Activated B cell treated with CpG ODN at 0.5 μM for 24 hours (primary cell): Measurements from ENCODE around the gene PDE4B. TPM values are rescaled to one million over a fixed set of nuclear protein-coding genes. Genes with fewer than 3 reads are reported as not detected.

Experiments used
- ATAC-seq: fragments of 200-7000 bp; cut with Tn5 transposase; one replicate; pipeline ENCODE4 v1.10.0; 2021; ENCODE audit warnings: low read depth, mild to moderate bottlenecking, moderate library complexity
- CTCF ChIA-PET: fragments of 350-600 bp; sonication (Branson Sonifier 250); formaldehyde crosslinking; loops from one replicate; lab custom pipeline; 2021; ENCODE audit warnings: antibody characterized with exemption; lab: Charles Lee
- POLR2A ChIA-PET: fragments of 350-600 bp; sonication (Branson Sonifier 250); formaldehyde crosslinking; loops from one replicate; lab custom pipeline; 2021; ENCODE audit warnings: antibody characterized with exemption; lab: Charles Lee
- DNase-seq: peaks from one replicate; pipeline ENCODE4 v3.0.0; 2022
- H3K27ac Mint-ChIP-seq: one replicate; pipeline ENCODE4 v1.8.0; 2020; ENCODE audit warnings: mixed read lengths
- H3K27me3 Mint-ChIP-seq: one replicate; pipeline ENCODE4 v1.8.0; 2021; ENCODE audit warnings: mixed read lengths
- H3K36me3 Mint-ChIP-seq: one replicate; pipeline ENCODE4 v1.8.0; 2021; ENCODE audit warnings: low read depth, mixed read lengths
- H3K4me1 Mint-ChIP-seq: one replicate; pipeline ENCODE4 v1.8.0; 2021; ENCODE audit warnings: mixed read lengths
- H3K4me3 Mint-ChIP-seq: one replicate; pipeline ENCODE4 v1.8.0; 2020; ENCODE audit warnings: mild to moderate bottlenecking, mixed read lengths
- H3K9me3 Mint-ChIP-seq: one replicate; pipeline ENCODE4 v1.8.0; 2020; ENCODE audit warnings: mixed read lengths
- CTCF ChIP-seq: fragments of 200-600 bp; IDR thresholded peaks from one replicate; pipeline ENCODE4 v1.8.0; 2022; ENCODE audit warnings: antibody characterized with exemption, mild to moderate bottlenecking
- intact Hi-C: fragments of 100-400 bp; cut with micrococcal nuclease; formaldehyde crosslinking; loops from one replicate; pipeline ENCODE4 v1.15.1; 2024
- total RNA-seq: library from RNA; stranded (reverse); gene quantifications from 2 replicates; pipeline ENCODE4 v1.2.3, GENCODE V29; 2022

The PDE4B gene
- total RNA-seq, 1 donor from 2014 or later, result 84.1 TPM

- POLR2A ChIA-PET, result interaction anchor here (0.5 to 1.5 kb wide), 4 partner anchors 10 to 114 kb away, joined by 3 to 12 read pairs (median 3); no protein-coding TSS in a partner anchor
- no peak overlapping the region for H3K4me3 Mint-ChIP-seq
- ATAC-seq, result no peak
- no peaks in the 10 kb centered on the region for H3K27me3 Mint-ChIP-seq
- H3K27ac Mint-ChIP-seq, result peak overlapping the region; percentile 43
- H3K4me1 Mint-ChIP-seq, result peaks cover 89% of the 10 kb centered on the region
- H3K9me3 Mint-ChIP-seq, result no peaks in the 10 kb centered on the region
- no peak for TF ChIP-seq CTCF
- peaks cover 86% of the 10 kb centered on the region for H3K36me3 Mint-ChIP-seq
- CTCF ChIA-PET, result interaction anchor here (1.6 to 2.6 kb wide), 2 partner anchors 45 to 115 kb away, joined by 3 to 8 read pairs; no protein-coding TSS in a partner anchor
- intact Hi-C loops, result no loop called here
- DNase-seq, result no peak
Measured at GRCh38 chr1:66357478-66358197, 564.9 kb downstream of the PDE4B start.

- ATAC-seq, result no peak
- TF ChIP-seq CTCF, result no peak
- H3K4me3 Mint-ChIP-seq, result peak overlapping the region; percentile 57
- no peaks in the 10 kb centered on the region for H3K27me3 Mint-ChIP-seq
- ChIA-PET POLR2A (interaction anchor here (1.4 to 2.0 kb wide), 3 partner anchors 8 to 87 kb away, joined by 4 to 10 read pairs (median 6); no protein-coding TSS in a partner anchor), CTCF (interaction anchor here (1.5 to 6.3 kb wide), 3 partner anchors 43 to 111 kb away, joined by 3 to 55 read pairs (median 10); no protein-coding TSS in a partner anchor)
- intact Hi-C loops, result no loop called here
- H3K27ac Mint-ChIP-seq, result peak overlapping the region; percentile 85
- H3K36me3 Mint-ChIP-seq, result peaks cover 90% of the 10 kb centered on the region
- H3K4me1 Mint-ChIP-seq, result peaks cover 83% of the 10 kb centered on the region
- DNase-seq, result no peak
- no peaks in the 10 kb centered on the region for H3K9me3 Mint-ChIP-seq
Measured at GRCh38 chr1:66359269-66359668, 566.6 kb downstream of the PDE4B start.

GRCh38 chr1:66359815-66360214, 567.1 kb downstream of the PDE4B start:
- DNase-seq, result no peak
- POLR2A ChIA-PET, result interaction anchor here (0.6 to 2.0 kb wide), 9 partner anchors 9 to 367 kb away, joined by 3 to 10 read pairs (median 4); no protein-coding TSS in a partner anchor
- intact Hi-C loops, result loop anchor here (1.0 to 5.0 kb wide), 5 partner anchors 15 to 403 kb away; no protein-coding TSS in a partner anchor
- ATAC-seq, result no peak
- no peaks in the 10 kb centered on the region for H3K9me3 Mint-ChIP-seq
- H3K27ac Mint-ChIP-seq, result peak overlapping the region; percentile 77
- H3K4me1 Mint-ChIP-seq, result peaks cover 83% of the 10 kb centered on the region
- no peaks in the 10 kb centered on the region for H3K27me3 Mint-ChIP-seq
- CTCF ChIA-PET, result interaction anchor here (0.8 to 6.3 kb wide), 8 partner anchors 8 to 112 kb away, joined by 3 to 55 read pairs (median 6); no protein-coding TSS in a partner anchor
- peaks cover 90% of the 10 kb centered on the region for H3K36me3 Mint-ChIP-seq
- no peak for TF ChIP-seq CTCF
- no peak overlapping the region for H3K4me3 Mint-ChIP-seq

GRCh38 chr1:66360285-66360724, 567.6 kb downstream of the PDE4B start:
- Mint-ChIP-seq H3K9me3 (no peaks in the 10 kb centered on the region), H3K4me3 (no peak overlapping the region), H3K36me3 (peaks cover 91% of the 10 kb centered on the region), H3K27ac (peak overlapping the region; percentile 77), H3K27me3 (no peaks in the 10 kb centered on the region), H3K4me1 (peaks cover 84% of the 10 kb centered on the region)
- peak; percentile 64 for ATAC-seq
- intact Hi-C loops, result loop anchor here (1.0 to 5.0 kb wide), 5 partner anchors 14 to 403 kb away; no protein-coding TSS in a partner anchor
- CTCF ChIA-PET, result interaction anchor here (0.8 to 6.3 kb wide), 11 partner anchors 9 to 112 kb away, joined by 3 to 55 read pairs (median 6); no protein-coding TSS in a partner anchor
- TF ChIP-seq CTCF, result no peak
- POLR2A ChIA-PET, result interaction anchor here (0.6 to 2.0 kb wide), 9 partner anchors 9 to 366 kb away, joined by 3 to 10 read pairs (median 4); no protein-coding TSS in a partner anchor
- DNase-seq, result no peak
